ENCODE results near the gene NBPF1. TPM values are rescaled to one million over a fixed set of nuclear protein-coding genes. Genes with fewer than 3 reads are reported as not detected.
A peak's percentile ranks its signal among the peaks of the same experiment; 100 is the strongest.

NBPF1 gene
- total and polyA plus RNA-seq, 9 of the 15 experiments (the other 6 are each of a cell fraction or from before 2014, with no cell fraction given) = 5.2 to 42.6 (median 24.1) TPM

GRCh38 chr1:16513412-16514106, 99.8 kb downstream of the NBPF1 start (continued):
- TF ChIP-seq, protein P1, sequence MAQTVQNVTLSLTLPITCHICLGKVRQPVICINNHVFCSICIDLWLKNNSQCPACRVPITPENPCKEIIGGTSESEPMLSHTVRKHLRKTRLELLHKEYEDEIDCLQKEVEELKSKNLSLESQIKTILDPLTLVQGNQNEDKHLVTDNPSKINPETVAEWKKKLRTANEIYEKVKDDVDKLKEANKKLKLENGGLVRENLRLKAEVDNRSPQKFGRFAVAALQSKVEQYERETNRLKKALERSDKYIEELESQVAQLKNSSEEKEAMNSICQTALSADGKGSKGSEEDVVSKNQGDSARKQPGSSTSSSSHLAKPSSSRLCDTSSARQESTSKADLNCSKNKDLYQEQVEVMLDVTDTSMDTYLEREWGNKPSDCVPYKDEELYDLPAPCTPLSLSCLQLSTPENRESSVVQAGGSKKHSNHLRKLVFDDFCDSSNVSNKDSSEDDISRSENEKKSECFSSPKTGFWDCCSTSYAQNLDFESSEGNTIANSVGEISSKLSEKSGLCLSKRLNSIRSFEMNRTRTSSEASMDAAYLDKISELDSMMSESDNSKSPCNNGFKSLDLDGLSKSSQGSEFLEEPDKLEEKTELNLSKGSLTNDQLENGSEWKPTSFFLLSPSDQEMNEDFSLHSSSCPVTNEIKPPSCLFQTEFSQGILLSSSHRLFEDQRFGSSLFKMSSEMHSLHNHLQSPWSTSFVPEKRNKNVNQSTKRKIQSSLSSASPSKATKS (CRISPR knock-in tag; IDR thresholded peaks at IDR 0.05) = peak; percentile 95
- TF ChIP-seq, protein P2, sequence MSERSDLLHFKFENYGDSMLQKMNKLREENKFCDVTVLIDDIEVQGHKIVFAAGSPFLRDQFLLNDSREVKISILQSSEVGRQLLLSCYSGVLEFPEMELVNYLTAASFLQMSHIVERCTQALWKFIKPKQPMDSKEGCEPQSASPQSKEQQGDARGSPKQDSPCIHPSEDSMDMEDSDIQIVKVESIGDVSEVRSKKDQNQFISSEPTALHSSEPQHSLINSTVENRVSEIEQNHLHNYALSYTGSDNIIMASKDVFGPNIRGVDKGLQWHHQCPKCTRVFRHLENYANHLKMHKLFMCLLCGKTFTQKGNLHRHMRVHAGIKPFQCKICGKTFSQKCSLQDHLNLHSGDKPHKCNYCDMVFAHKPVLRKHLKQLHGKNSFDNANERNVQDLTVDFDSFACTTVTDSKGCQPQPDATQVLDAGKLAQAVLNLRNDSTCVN (CRISPR knock-in tag; IDR thresholded peaks at IDR 0.05) = peak; percentile 100
- TF ChIP-seq ZKSCAN8 (CRISPR knock-in tag; IDR thresholded peaks at IDR 0.05) (0 out of 2 replicates have a peak, but pooled peaks have one; percentile 51), ILF3 (IDR thresholded peaks at IDR 0.05; ENCODE audit: borderline replicate concordance) (peak; percentile 99), ZFPM2 (CRISPR knock-in tag; IDR thresholded peaks at IDR 0.05) (peak; percentile 96), ZNF445 (CRISPR knock-in tag; IDR thresholded peaks at IDR 0.05; ENCODE audit: low read depth) (peak; percentile 95), STAT5A (IDR thresholded peaks at IDR 0.05; ENCODE audit: borderline replicate concordance, low read length) (peak; percentile 72), MEIS2 (IDR thresholded peaks at IDR 0.05; ENCODE audit: partially characterized antibody) (peak; percentile 58), ZNF347 (CRISPR knock-in tag; IDR thresholded peaks at IDR 0.05; ENCODE audit: low read depth) (peak; percentile 86), JUNB (CRISPR knock-in tag; conservative IDR thresholded peaks at IDR 0.05) (peak; percentile 57; the same call in 1 of the 2 replicates), ZBED1 (IDR thresholded peaks at IDR 0.05) (peak; percentile 98), ZNF324 (CRISPR knock-in tag; IDR thresholded peaks at IDR 0.05) (peak; percentile 72; the same call in 1 of the 2 replicates)
- TF ChIP-seq, protein P3, sequence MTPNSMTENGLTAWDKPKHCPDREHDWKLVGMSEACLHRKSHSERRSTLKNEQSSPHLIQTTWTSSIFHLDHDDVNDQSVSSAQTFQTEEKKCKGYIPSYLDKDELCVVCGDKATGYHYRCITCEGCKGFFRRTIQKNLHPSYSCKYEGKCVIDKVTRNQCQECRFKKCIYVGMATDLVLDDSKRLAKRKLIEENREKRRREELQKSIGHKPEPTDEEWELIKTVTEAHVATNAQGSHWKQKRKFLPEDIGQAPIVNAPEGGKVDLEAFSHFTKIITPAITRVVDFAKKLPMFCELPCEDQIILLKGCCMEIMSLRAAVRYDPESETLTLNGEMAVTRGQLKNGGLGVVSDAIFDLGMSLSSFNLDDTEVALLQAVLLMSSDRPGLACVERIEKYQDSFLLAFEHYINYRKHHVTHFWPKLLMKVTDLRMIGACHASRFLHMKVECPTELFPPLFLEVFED (CRISPR knock-in tag; conservative IDR thresholded peaks at IDR 0.05) = peak; percentile 100
- TF ChIP-seq, protein P4, sequence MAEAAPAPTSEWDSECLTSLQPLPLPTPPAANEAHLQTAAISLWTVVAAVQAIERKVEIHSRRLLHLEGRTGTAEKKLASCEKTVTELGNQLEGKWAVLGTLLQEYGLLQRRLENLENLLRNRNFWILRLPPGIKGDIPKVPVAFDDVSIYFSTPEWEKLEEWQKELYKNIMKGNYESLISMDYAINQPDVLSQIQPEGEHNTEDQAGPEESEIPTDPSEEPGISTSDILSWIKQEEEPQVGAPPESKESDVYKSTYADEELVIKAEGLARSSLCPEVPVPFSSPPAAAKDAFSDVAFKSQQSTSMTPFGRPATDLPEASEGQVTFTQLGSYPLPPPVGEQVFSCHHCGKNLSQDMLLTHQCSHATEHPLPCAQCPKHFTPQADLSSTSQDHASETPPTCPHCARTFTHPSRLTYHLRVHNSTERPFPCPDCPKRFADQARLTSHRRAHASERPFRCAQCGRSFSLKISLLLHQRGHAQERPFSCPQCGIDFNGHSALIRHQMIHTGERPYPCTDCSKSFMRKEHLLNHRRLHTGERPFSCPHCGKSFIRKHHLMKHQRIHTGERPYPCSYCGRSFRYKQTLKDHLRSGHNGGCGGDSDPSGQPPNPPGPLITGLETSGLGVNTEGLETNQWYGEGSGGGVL (CRISPR knock-in tag; IDR thresholded peaks at IDR 0.05) = peak; percentile 76
- TF ChIP-seq, protein P5, sequence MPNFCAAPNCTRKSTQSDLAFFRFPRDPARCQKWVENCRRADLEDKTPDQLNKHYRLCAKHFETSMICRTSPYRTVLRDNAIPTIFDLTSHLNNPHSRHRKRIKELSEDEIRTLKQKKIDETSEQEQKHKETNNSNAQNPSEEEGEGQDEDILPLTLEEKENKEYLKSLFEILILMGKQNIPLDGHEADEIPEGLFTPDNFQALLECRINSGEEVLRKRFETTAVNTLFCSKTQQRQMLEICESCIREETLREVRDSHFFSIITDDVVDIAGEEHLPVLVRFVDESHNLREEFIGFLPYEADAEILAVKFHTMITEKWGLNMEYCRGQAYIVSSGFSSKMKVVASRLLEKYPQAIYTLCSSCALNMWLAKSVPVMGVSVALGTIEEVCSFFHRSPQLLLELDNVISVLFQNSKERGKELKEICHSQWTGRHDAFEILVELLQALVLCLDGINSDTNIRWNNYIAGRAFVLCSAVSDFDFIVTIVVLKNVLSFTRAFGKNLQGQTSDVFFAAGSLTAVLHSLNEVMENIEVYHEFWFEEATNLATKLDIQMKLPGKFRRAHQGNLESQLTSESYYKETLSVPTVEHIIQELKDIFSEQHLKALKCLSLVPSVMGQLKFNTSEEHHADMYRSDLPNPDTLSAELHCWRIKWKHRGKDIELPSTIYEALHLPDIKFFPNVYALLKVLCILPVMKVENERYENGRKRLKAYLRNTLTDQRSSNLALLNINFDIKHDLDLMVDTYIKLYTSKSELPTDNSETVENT (CRISPR knock-in tag; IDR thresholded peaks at IDR 0.05) = peak; percentile 96
- TF ChIP-seq, protein P6, sequence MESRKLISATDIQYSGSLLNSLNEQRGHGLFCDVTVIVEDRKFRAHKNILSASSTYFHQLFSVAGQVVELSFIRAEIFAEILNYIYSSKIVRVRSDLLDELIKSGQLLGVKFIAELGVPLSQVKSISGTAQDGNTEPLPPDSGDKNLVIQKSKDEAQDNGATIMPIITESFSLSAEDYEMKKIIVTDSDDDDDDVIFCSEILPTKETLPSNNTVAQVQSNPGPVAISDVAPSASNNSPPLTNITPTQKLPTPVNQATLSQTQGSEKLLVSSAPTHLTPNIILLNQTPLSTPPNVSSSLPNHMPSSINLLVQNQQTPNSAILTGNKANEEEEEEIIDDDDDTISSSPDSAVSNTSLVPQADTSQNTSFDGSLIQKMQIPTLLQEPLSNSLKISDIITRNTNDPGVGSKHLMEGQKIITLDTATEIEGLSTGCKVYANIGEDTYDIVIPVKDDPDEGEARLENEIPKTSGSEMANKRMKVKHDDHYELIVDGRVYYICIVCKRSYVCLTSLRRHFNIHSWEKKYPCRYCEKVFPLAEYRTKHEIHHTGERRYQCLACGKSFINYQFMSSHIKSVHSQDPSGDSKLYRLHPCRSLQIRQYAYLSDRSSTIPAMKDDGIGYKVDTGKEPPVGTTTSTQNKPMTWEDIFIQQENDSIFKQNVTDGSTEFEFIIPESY (CRISPR knock-in tag; IDR thresholded peaks at IDR 0.05) = peak; percentile 61; the same call in 1 of the 2 replicates
